ENCODE results near the gene PAK5.

The PAK5 gene

DNA sequence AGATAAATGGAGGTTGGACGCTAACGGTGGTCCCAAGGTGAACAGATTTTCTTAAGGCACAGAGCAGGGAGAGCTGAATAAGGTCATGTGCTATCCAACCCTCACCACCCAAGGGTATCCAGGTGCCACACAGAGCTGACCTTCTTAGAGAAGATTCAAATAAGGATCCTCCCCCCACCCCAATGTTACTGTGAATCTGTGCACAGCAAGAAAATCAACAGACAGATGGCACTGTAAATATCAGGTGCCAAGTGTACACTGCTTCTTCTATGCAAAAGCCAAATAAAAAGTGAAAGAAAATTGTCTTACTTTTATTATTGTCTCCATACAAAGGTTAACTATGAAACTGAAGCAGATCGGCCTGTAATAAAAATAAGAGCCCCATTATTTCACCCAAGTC is 96.9 kb downstream of the PAK5 start:
- no peak overlapping the region for H3K4me3 ChIP-seq (replicated peaks; ENCODE audit: low read depth, low read length)
- TF ChIP-seq, protein P1, sequence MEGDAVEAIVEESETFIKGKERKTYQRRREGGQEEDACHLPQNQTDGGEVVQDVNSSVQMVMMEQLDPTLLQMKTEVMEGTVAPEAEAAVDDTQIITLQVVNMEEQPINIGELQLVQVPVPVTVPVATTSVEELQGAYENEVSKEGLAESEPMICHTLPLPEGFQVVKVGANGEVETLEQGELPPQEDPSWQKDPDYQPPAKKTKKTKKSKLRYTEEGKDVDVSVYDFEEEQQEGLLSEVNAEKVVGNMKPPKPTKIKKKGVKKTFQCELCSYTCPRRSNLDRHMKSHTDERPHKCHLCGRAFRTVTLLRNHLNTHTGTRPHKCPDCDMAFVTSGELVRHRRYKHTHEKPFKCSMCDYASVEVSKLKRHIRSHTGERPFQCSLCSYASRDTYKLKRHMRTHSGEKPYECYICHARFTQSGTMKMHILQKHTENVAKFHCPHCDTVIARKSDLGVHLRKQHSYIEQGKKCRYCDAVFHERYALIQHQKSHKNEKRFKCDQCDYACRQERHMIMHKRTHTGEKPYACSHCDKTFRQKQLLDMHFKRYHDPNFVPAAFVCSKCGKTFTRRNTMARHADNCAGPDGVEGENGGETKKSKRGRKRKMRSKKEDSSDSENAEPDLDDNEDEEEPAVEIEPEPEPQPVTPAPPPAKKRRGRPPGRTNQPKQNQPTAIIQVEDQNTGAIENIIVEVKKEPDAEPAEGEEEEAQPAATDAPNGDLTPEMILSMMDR (IDR thresholded peaks at IDR 0.05; ENCODE audit: low read length, missing control alignments): no peak
- DNase-seq (ENCODE audit: low read depth): no peak

DNA sequence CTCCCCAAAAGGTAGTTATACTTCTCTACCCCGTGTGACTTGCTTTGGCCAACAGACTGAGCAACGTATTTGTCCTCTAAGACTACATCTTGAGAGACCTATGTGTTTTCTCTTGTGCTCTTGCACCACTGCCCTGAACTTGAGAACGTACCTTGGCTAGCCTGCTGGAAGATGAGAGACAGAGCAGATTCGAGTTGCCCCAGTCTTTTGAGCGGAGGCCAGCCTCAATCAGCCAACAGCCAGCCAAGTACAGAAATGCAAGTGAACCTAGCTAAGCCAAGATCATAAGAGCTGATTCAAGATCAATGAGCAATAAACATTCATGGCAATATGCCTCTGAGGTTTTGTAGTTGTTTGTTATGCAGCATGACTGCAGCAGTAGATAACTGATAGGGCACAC is 98.4 kb downstream of the PAK5 start:
- TF ChIP-seq, protein P1 (IDR thresholded peaks at IDR 0.05; ENCODE audit: low read length, missing control alignments): no peak
- no peak overlapping the region for H3K4me3 ChIP-seq (replicated peaks; ENCODE audit: low read depth, low read length)
- DNase-seq (ENCODE audit: low read depth): no peak

DNA sequence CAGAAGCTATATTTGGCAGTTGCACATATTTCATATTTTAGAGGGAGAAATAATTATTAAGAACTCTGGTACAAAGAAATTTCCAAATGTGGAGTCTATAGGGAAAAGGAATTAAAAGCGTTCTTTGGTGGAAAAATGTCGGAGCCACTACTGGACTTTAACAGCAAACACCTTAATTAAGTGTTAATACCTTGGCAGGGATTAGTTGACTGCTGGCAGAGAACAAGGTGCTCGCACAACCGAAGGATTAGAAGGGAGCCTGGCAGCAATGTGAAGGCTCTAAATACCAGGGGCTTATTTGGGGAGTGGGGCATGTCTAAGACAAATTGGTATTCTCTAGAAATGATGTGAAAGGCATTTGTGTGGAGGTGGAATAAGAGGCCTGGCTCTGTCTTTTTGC is 98.9 kb downstream of the PAK5 start:
- TF ChIP-seq, protein P1 (IDR thresholded peaks at IDR 0.05; ENCODE audit: low read length, missing control alignments): no peak
- DNase-seq (ENCODE audit: low read depth): no peak
- H3K4me3 ChIP-seq (replicated peaks; ENCODE audit: low read depth, low read length): no peak overlapping the region

DNA sequence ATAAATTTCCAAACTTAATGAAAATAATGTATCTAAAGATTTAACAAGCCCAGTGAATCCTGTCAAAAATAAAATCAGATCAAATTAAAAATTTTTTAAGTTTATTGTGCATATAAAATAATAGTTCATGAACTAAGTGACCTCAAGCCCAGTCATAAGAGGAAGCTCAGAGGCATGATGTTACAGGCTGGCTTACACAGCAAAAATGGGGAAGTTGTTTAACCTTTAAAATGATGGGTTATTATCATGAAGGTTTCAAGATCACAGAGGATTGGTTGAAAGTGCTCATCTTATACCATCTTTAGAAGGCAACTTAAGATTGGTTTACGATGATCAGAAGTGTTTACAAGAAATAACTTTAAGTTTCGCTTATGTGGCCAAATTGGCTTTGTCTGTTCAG is 102.5 kb downstream of the PAK5 start:
- DNase-seq (ENCODE audit: low read depth): no peak
- TF ChIP-seq, protein P1 (IDR thresholded peaks at IDR 0.05; ENCODE audit: low read length, missing control alignments): no peak

DNA sequence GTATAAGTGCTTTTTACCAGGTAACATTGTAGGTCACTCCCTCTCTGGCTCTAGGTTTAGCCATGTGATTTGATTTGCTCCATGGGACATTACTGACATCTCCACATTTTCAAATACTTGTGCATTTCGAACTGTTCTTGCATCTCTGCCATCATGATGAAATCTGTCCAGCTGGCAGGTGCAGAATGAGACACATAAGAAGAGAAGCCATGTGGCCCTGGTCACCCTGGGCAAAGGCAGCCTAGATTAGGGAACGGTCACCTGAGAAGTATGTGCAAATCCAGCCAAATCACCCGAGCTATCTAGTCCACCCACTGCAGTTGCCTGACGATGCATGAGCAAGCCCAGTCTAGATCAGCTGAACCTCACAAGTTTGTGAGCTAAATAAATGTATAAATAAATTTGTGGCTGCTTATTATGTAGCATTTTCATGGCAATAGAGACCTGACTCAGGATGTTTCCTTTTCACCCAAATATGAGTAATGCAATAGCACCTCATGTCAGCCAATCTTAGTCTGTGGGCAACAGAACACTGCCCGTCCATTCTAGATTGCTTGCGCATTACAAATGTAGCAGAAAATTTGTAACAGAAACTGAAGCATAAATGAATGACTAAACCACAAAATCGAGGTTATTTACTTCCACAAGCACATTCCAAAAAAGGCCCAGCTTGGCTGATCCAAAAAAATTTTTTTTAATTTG is 115.2 kb downstream of the PAK5 start:
- DNase-seq (ENCODE audit: low read depth): no peak
- TF ChIP-seq, protein P1 (IDR thresholded peaks at IDR 0.05; ENCODE audit: low read length, missing control alignments): no peak
- no peak overlapping the region for H3K4me3 ChIP-seq (replicated peaks; ENCODE audit: low read depth, low read length)

More for the DNA sequence above, 102.5 kb downstream of the PAK5 start:
- no peak overlapping the region for H3K4me3 ChIP-seq (replicated peaks; ENCODE audit: low read depth, low read length)

DNA sequence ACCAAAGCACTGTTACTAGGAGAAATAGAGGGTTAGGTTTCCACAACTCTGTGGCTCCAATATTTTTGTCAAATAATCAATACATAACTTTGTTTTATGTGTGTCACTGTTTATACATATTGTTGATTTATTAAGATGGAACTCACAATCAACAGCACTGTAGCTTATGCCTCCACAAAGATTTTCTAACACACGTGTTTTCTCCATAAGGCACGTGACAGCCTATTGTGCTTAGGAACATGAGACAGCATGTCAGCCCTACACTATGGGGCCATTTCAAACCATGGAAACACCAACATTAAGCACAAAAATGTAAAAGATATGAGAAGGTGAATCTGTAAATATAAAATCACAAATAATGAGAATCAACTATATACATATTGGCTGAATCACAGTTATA is 127.0 kb downstream of the PAK5 start:
- TF ChIP-seq, protein P1 (IDR thresholded peaks at IDR 0.05; ENCODE audit: low read length, missing control alignments): no peak
- H3K4me3 ChIP-seq (replicated peaks; ENCODE audit: low read depth, low read length): no peak overlapping the region
- DNase-seq (ENCODE audit: low read depth): no peak

DNA sequence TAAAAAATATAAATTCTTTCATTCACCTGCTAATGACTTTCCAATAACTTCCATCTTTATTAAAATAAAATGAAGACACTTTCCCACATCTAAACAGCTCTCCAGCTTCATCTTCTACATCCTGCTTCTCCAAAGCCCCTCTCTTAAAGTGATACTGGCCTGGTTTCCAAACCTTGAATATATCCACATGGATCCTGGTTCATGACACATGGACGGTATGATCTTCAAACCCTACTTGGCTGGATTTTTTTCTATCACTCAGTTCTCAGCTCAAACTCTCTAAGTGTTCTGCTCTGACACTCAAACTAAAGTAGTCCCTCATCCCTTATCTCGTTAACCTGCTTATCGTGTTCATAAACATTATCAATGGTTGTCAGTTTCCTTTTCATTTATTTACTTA is 128.2 kb downstream of the PAK5 start:
- DNase-seq (ENCODE audit: low read depth): no peak
- TF ChIP-seq, protein P1 (IDR thresholded peaks at IDR 0.05; ENCODE audit: low read length, missing control alignments): no peak
- H3K4me3 ChIP-seq (replicated peaks; ENCODE audit: low read depth, low read length): no peak overlapping the region

Measured in fibroblast of pulmonary artery (primary cell).